ENCODE measurements around the gene HDAC4.

Gene HDAC4

GRCh38 chr2:239326831-239327535, 73.8 kb downstream of the HDAC4 start:
- H3K9me3 ChIP-seq (ENCODE audit: control insufficient read depth, low read length) = no peaks in the 10 kb centered on the region
- peaks cover 45% of the 10 kb centered on the region for H3K4me1 ChIP-seq (ENCODE audit: control insufficient read depth, insufficient read depth, low read length, poor library complexity, severe bottlenecking)
- peak; percentile 43 to 65 (median 58) for DNase-seq
- H3K27ac ChIP-seq (ENCODE audit: insufficient read depth, low read length, poor library complexity, severe bottlenecking) = peak overlapping the region; percentile 73
- H3K36me3 ChIP-seq (ENCODE audit: control insufficient read depth, insufficient read depth, low read length) = no peaks in the 10 kb centered on the region
- no peak overlapping the region for H3K4me3 ChIP-seq (ENCODE audit: insufficient read depth, low read depth, low read length, poor library complexity, severe bottlenecking)
- no peaks in the 10 kb centered on the region for H3K27me3 ChIP-seq (replicated peaks; ENCODE audit: control insufficient read depth, insufficient read depth, low read length, poor library complexity, severe bottlenecking)

GRCh38 chr2:239324456-239324855, 76.4 kb downstream of the HDAC4 start:
- Histone ChIP-seq H3K4me3 (ENCODE audit: insufficient read depth, low read depth, low read length, poor library complexity, severe bottlenecking) (no peak overlapping the region), H3K9me3 (ENCODE audit: control insufficient read depth, low read length) (no peaks in the 10 kb centered on the region), H3K36me3 (ENCODE audit: control insufficient read depth, insufficient read depth, low read length) (no peaks in the 10 kb centered on the region), H3K27me3 (replicated peaks; ENCODE audit: control insufficient read depth, insufficient read depth, low read length, poor library complexity, severe bottlenecking) (no peaks in the 10 kb centered on the region), H3K4me1 (ENCODE audit: control insufficient read depth, insufficient read depth, low read length, poor library complexity, severe bottlenecking) (peaks cover 49% of the 10 kb centered on the region), H3K27ac (ENCODE audit: insufficient read depth, low read length, poor library complexity, severe bottlenecking) (no peak overlapping the region)
- DNase-seq = no peak

- DNase-seq = no peak
- peaks cover 49% of the 10 kb centered on the region for H3K4me1 ChIP-seq (ENCODE audit: control insufficient read depth, insufficient read depth, low read length, poor library complexity, severe bottlenecking)
- H3K36me3 ChIP-seq (ENCODE audit: control insufficient read depth, insufficient read depth, low read length) = no peaks in the 10 kb centered on the region
- H3K9me3 ChIP-seq (ENCODE audit: control insufficient read depth, low read length) = no peaks in the 10 kb centered on the region
- peak overlapping the region; percentile 60 for H3K27ac ChIP-seq (ENCODE audit: insufficient read depth, low read length, poor library complexity, severe bottlenecking)
- no peak overlapping the region for H3K4me3 ChIP-seq (ENCODE audit: insufficient read depth, low read depth, low read length, poor library complexity, severe bottlenecking)
- no peaks in the 10 kb centered on the region for H3K27me3 ChIP-seq (replicated peaks; ENCODE audit: control insufficient read depth, insufficient read depth, low read length, poor library complexity, severe bottlenecking)
Observed at GRCh38 chr2:239323447-239323846, 77.4 kb downstream of the HDAC4 start.

DNA sequence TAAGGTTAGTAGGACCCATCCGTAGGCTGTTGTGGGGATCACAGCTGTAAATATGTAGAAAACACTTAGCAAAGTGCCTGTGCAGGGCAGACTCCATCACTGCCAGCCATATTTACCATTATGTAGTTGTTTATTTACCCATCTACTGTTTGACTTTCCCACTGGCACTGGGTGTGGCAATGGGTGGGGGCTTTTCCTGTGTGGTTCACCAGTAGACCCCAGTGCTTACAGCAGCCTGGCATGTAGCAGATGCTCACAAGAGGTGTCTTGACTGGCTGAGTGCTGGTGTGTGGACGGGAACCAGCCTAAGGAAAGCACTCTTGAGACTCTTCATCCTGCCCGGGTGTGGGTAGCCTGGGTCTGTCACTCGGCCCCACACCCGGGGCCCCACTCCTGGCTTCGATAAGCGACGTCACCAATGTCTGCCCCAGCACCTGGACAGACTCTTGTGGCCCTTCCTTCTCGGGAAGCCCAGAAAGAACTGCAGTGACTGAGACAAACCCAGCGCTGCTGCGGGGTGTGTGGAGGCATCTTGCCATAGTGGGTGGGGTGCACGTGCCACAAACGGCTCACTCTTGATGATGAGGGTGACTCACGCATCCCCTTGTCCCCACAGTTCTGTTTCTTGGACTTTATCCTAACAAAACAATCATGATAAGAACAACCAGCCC, 78.3 kb downstream of the HDAC4 start:
- peak in 1 of 3 donors; percentile 16 for DNase-seq
- H3K36me3 ChIP-seq (ENCODE audit: control insufficient read depth, insufficient read depth, low read length) = no peaks in the 10 kb centered on the region
- peaks cover 43% of the 10 kb centered on the region for H3K4me1 ChIP-seq (ENCODE audit: control insufficient read depth, insufficient read depth, low read length, poor library complexity, severe bottlenecking)
- no peaks in the 10 kb centered on the region for H3K27me3 ChIP-seq (replicated peaks; ENCODE audit: control insufficient read depth, insufficient read depth, low read length, poor library complexity, severe bottlenecking)
- H3K4me3 ChIP-seq (ENCODE audit: insufficient read depth, low read depth, low read length, poor library complexity, severe bottlenecking) = no peak overlapping the region
- no peaks in the 10 kb centered on the region for H3K9me3 ChIP-seq (ENCODE audit: control insufficient read depth, low read length)
- peak overlapping the region; percentile 60 for H3K27ac ChIP-seq (ENCODE audit: insufficient read depth, low read length, poor library complexity, severe bottlenecking)

- peak overlapping the region; percentile 60 for H3K27ac ChIP-seq (ENCODE audit: insufficient read depth, low read length, poor library complexity, severe bottlenecking)
- no peaks in the 10 kb centered on the region for H3K36me3 ChIP-seq (ENCODE audit: control insufficient read depth, insufficient read depth, low read length)
- H3K4me1 ChIP-seq (ENCODE audit: control insufficient read depth, insufficient read depth, low read length, poor library complexity, severe bottlenecking) = peaks cover 37% of the 10 kb centered on the region
- H3K9me3 ChIP-seq (ENCODE audit: control insufficient read depth, low read length) = no peaks in the 10 kb centered on the region
- peak in 1 of 3 donors; percentile 14 for DNase-seq
- no peak overlapping the region for H3K4me3 ChIP-seq (ENCODE audit: insufficient read depth, low read depth, low read length, poor library complexity, severe bottlenecking)
- no peaks in the 10 kb centered on the region for H3K27me3 ChIP-seq (replicated peaks; ENCODE audit: control insufficient read depth, insufficient read depth, low read length, poor library complexity, severe bottlenecking)
Observed at GRCh38 chr2:239321596-239322415, 79.0 kb downstream of the HDAC4 start.

- DNase-seq = no peak
Observed at GRCh38 chr2:239318790-239319661, 81.8 kb downstream of the HDAC4 start.

GRCh38 chr2:239318151-239318611, 82.6 kb downstream of the HDAC4 start:
- Histone ChIP-seq H3K27me3 (replicated peaks; ENCODE audit: control insufficient read depth, insufficient read depth, low read length, poor library complexity, severe bottlenecking) (no peaks in the 10 kb centered on the region), H3K9me3 (ENCODE audit: control insufficient read depth, low read length) (no peaks in the 10 kb centered on the region), H3K4me1 (ENCODE audit: control insufficient read depth, insufficient read depth, low read length, poor library complexity, severe bottlenecking) (peaks cover 28% of the 10 kb centered on the region), H3K4me3 (ENCODE audit: insufficient read depth, low read depth, low read length, poor library complexity, severe bottlenecking) (no peak overlapping the region), H3K27ac (ENCODE audit: insufficient read depth, low read length, poor library complexity, severe bottlenecking) (no peak overlapping the region), H3K36me3 (ENCODE audit: control insufficient read depth, insufficient read depth, low read length) (no peaks in the 10 kb centered on the region)
- DNase-seq = no peak

More at GRCh38 chr2:239318790-239319661, 81.8 kb downstream of the HDAC4 start:
- no peaks in the 10 kb centered on the region for H3K9me3 ChIP-seq (ENCODE audit: control insufficient read depth, low read length)
- H3K27me3 ChIP-seq (replicated peaks; ENCODE audit: control insufficient read depth, insufficient read depth, low read length, poor library complexity, severe bottlenecking) = no peaks in the 10 kb centered on the region
- peaks cover 32% of the 10 kb centered on the region for H3K4me1 ChIP-seq (ENCODE audit: control insufficient read depth, insufficient read depth, low read length, poor library complexity, severe bottlenecking)
- H3K4me3 ChIP-seq (ENCODE audit: insufficient read depth, low read depth, low read length, poor library complexity, severe bottlenecking) = peak overlapping the region; percentile 31
- H3K36me3 ChIP-seq (ENCODE audit: control insufficient read depth, insufficient read depth, low read length) = no peaks in the 10 kb centered on the region
- peak overlapping the region; percentile 46 for H3K27ac ChIP-seq (ENCODE audit: insufficient read depth, low read length, poor library complexity, severe bottlenecking)

GRCh38 chr2:239316562-239317465, 84.0 kb downstream of the HDAC4 start:
- Histone ChIP-seq H3K4me3 (ENCODE audit: insufficient read depth, low read depth, low read length, poor library complexity, severe bottlenecking) (no peak overlapping the region), H3K9me3 (ENCODE audit: control insufficient read depth, low read length) (no peaks in the 10 kb centered on the region), H3K36me3 (ENCODE audit: control insufficient read depth, insufficient read depth, low read length) (no peaks in the 10 kb centered on the region), H3K27ac (ENCODE audit: insufficient read depth, low read length, poor library complexity, severe bottlenecking) (no peak overlapping the region), H3K4me1 (ENCODE audit: control insufficient read depth, insufficient read depth, low read length, poor library complexity, severe bottlenecking) (peaks cover 14% of the 10 kb centered on the region), H3K27me3 (replicated peaks; ENCODE audit: control insufficient read depth, insufficient read depth, low read length, poor library complexity, severe bottlenecking) (no peaks in the 10 kb centered on the region)
- DNase-seq = no peak
